PC-9 (cell line): Measurements from ENCODE around the gene IPO4.

Experiments used
- EZH2 ChIP-seq: fragments of 200-600 bp; sonication (generic); IDR thresholded peaks from 2 replicates; pipeline ENCODE4 v1.8.0; 2017; ENCODE audit warnings: antibody characterized with exemption, low read depth
- TF ChIP-seq, protein P1 (sequence below): fragments of 200-600 bp; sonication (generic); conservative IDR thresholded peaks from 2 replicates; pipeline ENCODE4 v1.6.1; 2017; ENCODE audit warnings: mixed run types, antibody characterized with exemption, mild to moderate bottlenecking, moderate library complexity

GRCh38 chr14:24219080-24219479 lies 30.5 kb upstream of the IPO4 start:
- TF ChIP-seq, protein P1, sequence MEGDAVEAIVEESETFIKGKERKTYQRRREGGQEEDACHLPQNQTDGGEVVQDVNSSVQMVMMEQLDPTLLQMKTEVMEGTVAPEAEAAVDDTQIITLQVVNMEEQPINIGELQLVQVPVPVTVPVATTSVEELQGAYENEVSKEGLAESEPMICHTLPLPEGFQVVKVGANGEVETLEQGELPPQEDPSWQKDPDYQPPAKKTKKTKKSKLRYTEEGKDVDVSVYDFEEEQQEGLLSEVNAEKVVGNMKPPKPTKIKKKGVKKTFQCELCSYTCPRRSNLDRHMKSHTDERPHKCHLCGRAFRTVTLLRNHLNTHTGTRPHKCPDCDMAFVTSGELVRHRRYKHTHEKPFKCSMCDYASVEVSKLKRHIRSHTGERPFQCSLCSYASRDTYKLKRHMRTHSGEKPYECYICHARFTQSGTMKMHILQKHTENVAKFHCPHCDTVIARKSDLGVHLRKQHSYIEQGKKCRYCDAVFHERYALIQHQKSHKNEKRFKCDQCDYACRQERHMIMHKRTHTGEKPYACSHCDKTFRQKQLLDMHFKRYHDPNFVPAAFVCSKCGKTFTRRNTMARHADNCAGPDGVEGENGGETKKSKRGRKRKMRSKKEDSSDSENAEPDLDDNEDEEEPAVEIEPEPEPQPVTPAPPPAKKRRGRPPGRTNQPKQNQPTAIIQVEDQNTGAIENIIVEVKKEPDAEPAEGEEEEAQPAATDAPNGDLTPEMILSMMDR, result no peak
- no peak for TF ChIP-seq EZH2
